Ascending aorta (tissue), 2 donors: ENCODE measurements around the gene PITHD1. TPM values are rescaled to one million over a fixed set of nuclear protein-coding genes. Genes with fewer than 3 reads are reported as not detected.
A peak's percentile ranks its signal among the peaks of the same experiment; 100 is the strongest.
"Not testable (repeated sequence)": the region's sequence is repeated elsewhere in the genome, so short reads cannot be mapped to it uniquely, and the experiment has no call there.

Source experiments
- DNase-seq, 2 donors: peaks; one replicate each; pipeline ENCODE4 v3.0.0-alpha.2; 2019; ENCODE audit warnings: low spot score in 2 of 2
- H3K27ac ChIP-seq, 2 donors: fragments of 200-600 bp; sonication (generic); one replicate each; pipeline ENCODE4 v1.5.1; 2016 to 2017; ENCODE audit warnings: mild to moderate bottlenecking in 1 of 2
- H3K27me3 ChIP-seq: fragments of 200-600 bp; sonication (generic); one replicate; pipeline ENCODE4 v1.5.1; 2017
- H3K36me3 ChIP-seq, 2 donors: fragments of 200-600 bp; sonication (generic); one replicate each; pipeline ENCODE4 v1.5.1; 2016
- H3K4me1 ChIP-seq, 2 donors: fragments of 200-600 bp; sonication (generic); one replicate each; pipeline ENCODE4 v1.5.1; 2016 to 2017; ENCODE audit warnings: mild to moderate bottlenecking in 1 of 2
- H3K4me3 ChIP-seq, 2 donors: fragments of 200-600 bp; sonication (generic); one replicate each; pipeline ENCODE4 v1.5.1; 2016 to 2017; ENCODE audit warnings: mild to moderate bottlenecking in 1 of 2
- H3K9me3 ChIP-seq, 2 donors: fragments of 200-600 bp; sonication (generic); one replicate each; pipeline ENCODE4 v1.5.1; 2016
- CTCF ChIP-seq, 3 experiments: fragments of 200-600 bp in 2 of 3; fragments of 450-650 bp in 1 of 3; sonication (generic) in 2 of 3; IDR thresholded peaks; one replicate each; pipeline ENCODE4 v1.5.1; 2016 to 2019; ENCODE audit warnings: antibody characterized with exemption in 3 of 3, mild to moderate bottlenecking in 1 of 3, moderate library complexity in 1 of 3
- intact Hi-C: fragments of 100-400 bp; cut with DNase I; formaldehyde crosslinking; loops from one replicate; pipeline ENCODE4 v1.15.1; 2023
- total RNA-seq: library from RNA; depleted of rRNA; stranded (reverse); fragments of >200 nt; gene quantifications from one replicate; pipeline ENCODE4 v1.1.0, GENCODE V29; 2016

PITHD1 gene
- total RNA-seq, 1 donor from 2014 or later = 60.1 TPM

- Histone ChIP-seq H3K27me3 (no peaks in the 10 kb centered on the region), H3K27ac (peak overlapping the region; percentile 60 to 74), H3K36me3 (peaks cover 28 to 36% of the 10 kb centered on the region in 2 donors), H3K9me3 (no peaks in the 10 kb centered on the region), H3K4me3 (peak overlapping the region; percentile 61 to 80), H3K4me1 (peaks cover 9 to 19% of the 10 kb centered on the region in 2 donors)
- DNase-seq = no peak
- intact Hi-C loops = loop anchor here (1.0 kb wide), 1 partner anchor 9 kb away; the partner anchor contains the start of gene GALE
- TF ChIP-seq CTCF (IDR thresholded peaks at IDR 0.05) = no peak
These were observed 13.4 kb downstream of the PITHD1 start for GRCh38 chr1:23791516-23792047.

- Histone ChIP-seq H3K9me3 (no peaks in the 10 kb centered on the region), H3K27me3 (no peaks in the 10 kb centered on the region), H3K27ac (peak overlapping the region; percentile 60 to 74), H3K4me3 (peak overlapping the region; percentile 61 to 80), H3K36me3 (peaks cover 25 to 28% of the 10 kb centered on the region in 2 donors), H3K4me1 (peaks cover 9 to 19% of the 10 kb centered on the region in 2 donors)
- intact Hi-C loops = no loop called here
- no peak for DNase-seq
- TF ChIP-seq CTCF (IDR thresholded peaks at IDR 0.05) = no peak
These were observed 14.1 kb downstream of the PITHD1 start for GRCh38 chr1:23792151-23792945.

GRCh38 chr1:23793018-23793781 is 15.0 kb downstream of the PITHD1 start:
- H3K4me1 ChIP-seq = peaks cover 9 to 19% of the 10 kb centered on the region in 2 donors
- no peak for TF ChIP-seq CTCF (IDR thresholded peaks at IDR 0.05)
- H3K27ac ChIP-seq = no peak overlapping the region
- peaks cover 24 to 26% of the 10 kb centered on the region in 2 donors for H3K36me3 ChIP-seq
- H3K27me3 ChIP-seq = no peaks in the 10 kb centered on the region
- no peaks in the 10 kb centered on the region for H3K9me3 ChIP-seq
- no peak for DNase-seq
- H3K4me3 ChIP-seq = no peak overlapping the region
- intact Hi-C loops = no loop called here

- Histone ChIP-seq H3K36me3 (peaks cover 24 to 26% of the 10 kb centered on the region in 2 donors), H3K4me1 (peaks cover 9 to 20% of the 10 kb centered on the region in 2 donors), H3K27me3 (no peaks in the 10 kb centered on the region), H3K9me3 (no peaks in the 10 kb centered on the region), H3K4me3 (no peak overlapping the region), H3K27ac (no peak overlapping the region)
- no peak for TF ChIP-seq CTCF (IDR thresholded peaks at IDR 0.05)
- no peak for DNase-seq
- intact Hi-C loops = no loop called here
These were observed 15.9 kb downstream of the PITHD1 start for GRCh38 chr1:23793861-23794731.

- DNase-seq, H3K27ac ChIP-seq, intact Hi-C loops, H3K27me3 ChIP-seq, H3K9me3 ChIP-seq, H3K4me3 ChIP-seq: not testable (repeated sequence)
- peaks cover 24 to 26% of the 10 kb centered on the region in 2 donors for H3K36me3 ChIP-seq
- peaks cover 12 to 26% of the 10 kb centered on the region in 2 donors for H3K4me1 ChIP-seq
These were observed 16.5 kb downstream of the PITHD1 start for GRCh38 chr1:23794732-23795182.
